Activated CD4-positive, alpha-beta T cell treated with anti-CD3 and anti-CD28 coated beads for 36 hours (primary cell): ENCODE measurements around the gene DNAH9. TPM values are rescaled to one million over a fixed set of nuclear protein-coding genes. Genes with fewer than 3 reads are reported as not detected.

Source experiments
- ATAC-seq: fragments of 200-7000 bp; cut with Tn5 transposase; one replicate; pipeline ENCODE4 v1.10.0; 2021; ENCODE audit warnings: mild to moderate bottlenecking, moderate library complexity
- CTCF ChIA-PET: fragments of 350-600 bp; sonication (Branson Sonifier 250); formaldehyde crosslinking; loops from one replicate; lab custom pipeline; 2021; ENCODE audit warnings: antibody characterized with exemption; lab: Charles Lee
- POLR2A ChIA-PET: fragments of 350-600 bp; sonication (Branson Sonifier 250); formaldehyde crosslinking; loops from one replicate; lab custom pipeline; 2021; ENCODE audit warnings: antibody characterized with exemption, inconsistent platforms; lab: Charles Lee
- DNase-seq: peaks from one replicate; pipeline ENCODE4 v3.0.0-alpha.2; 2020
- H3K27ac Mint-ChIP-seq: one replicate; pipeline ENCODE4 v1.8.0; 2021; ENCODE audit warnings: mixed read lengths
- H3K27me3 Mint-ChIP-seq: one replicate; pipeline ENCODE4 v1.8.0; 2021; ENCODE audit warnings: mixed read lengths
- H3K36me3 Mint-ChIP-seq: one replicate; pipeline ENCODE4 v1.8.0; 2021; ENCODE audit warnings: low read depth, mixed read lengths
- H3K4me1 Mint-ChIP-seq: one replicate; pipeline ENCODE4 v1.8.0; 2021; ENCODE audit warnings: mixed read lengths
- H3K4me3 Mint-ChIP-seq: one replicate; pipeline ENCODE4 v1.8.0; 2021; ENCODE audit warnings: mild to moderate bottlenecking, moderate library complexity, mixed read lengths
- H3K9me3 Mint-ChIP-seq: one replicate; pipeline ENCODE4 v1.8.0; 2021; ENCODE audit warnings: low read depth, mixed read lengths
- intact Hi-C, 2 experiments: fragments of 100-400 bp; cut with DNase I in 1 of 2; cut with micrococcal nuclease in 1 of 2; formaldehyde crosslinking; loops; one replicate each; pipeline versions ENCODE4 v1.14.2 to v1.15.1; 2022 to 2024; cut with DNase I, micrococcal nuclease
- total RNA-seq, 2 experiments: library from RNA; stranded (reverse); gene quantifications; one replicate each; pipeline ENCODE4 v1.2.3, GENCODE V29; 2021

Gene DNAH9
- total RNA-seq, 2 experiments from 2014 or later, result not detected

DNA sequence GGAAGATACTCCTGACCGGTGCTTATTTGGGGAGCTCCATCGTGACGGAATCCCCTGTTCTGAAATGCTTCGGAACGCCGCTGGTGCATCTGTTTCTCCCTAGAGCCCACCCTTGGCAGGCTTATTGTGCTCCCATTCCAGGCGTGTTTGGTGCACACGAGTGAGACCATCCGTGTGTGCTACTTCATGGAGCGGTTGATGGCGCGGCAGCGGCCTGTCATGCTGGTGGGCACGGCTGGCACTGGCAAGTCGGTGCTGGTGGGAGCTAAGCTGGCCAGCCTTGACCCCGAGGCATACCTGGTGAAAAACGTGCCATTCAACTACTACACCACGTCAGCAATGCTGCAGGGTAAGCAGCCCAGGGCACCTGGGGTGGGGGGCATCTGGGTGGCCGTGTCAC lies 170.7 kb downstream of the DNAH9 start:
- Mint-ChIP-seq H3K27me3 (no peaks in the 10 kb centered on the region), H3K9me3 (peaks cover 5% of the 10 kb centered on the region), H3K4me3 (no peak overlapping the region), H3K4me1 (no peaks in the 10 kb centered on the region), H3K36me3 (no peaks in the 10 kb centered on the region), H3K27ac (no peak overlapping the region)
- DNase-seq (no peak), ATAC-seq (no peak)
- intact Hi-C loops, result loop anchor here in 1 of 2 experiments (10.0 kb wide), 1 partner anchor 56 kb away; no protein-coding TSS in a partner anchor
- CTCF ChIA-PET, result no interaction called here
- POLR2A ChIA-PET, result no interaction called here

GRCh38 chr17:11772031-11772430 lies 173.8 kb downstream of the DNAH9 start:
- ChIA-PET POLR2A (no interaction called here), CTCF (no interaction called here)
- DNase-seq (no peak), ATAC-seq (no peak)
- Mint-ChIP-seq H3K36me3 (no peaks in the 10 kb centered on the region), H3K27me3 (no peaks in the 10 kb centered on the region), H3K4me1 (no peaks in the 10 kb centered on the region), H3K9me3 (peaks cover 5% of the 10 kb centered on the region), H3K27ac (no peak overlapping the region), H3K4me3 (no peak overlapping the region)
- intact Hi-C loops, result no loop called here

DNA sequence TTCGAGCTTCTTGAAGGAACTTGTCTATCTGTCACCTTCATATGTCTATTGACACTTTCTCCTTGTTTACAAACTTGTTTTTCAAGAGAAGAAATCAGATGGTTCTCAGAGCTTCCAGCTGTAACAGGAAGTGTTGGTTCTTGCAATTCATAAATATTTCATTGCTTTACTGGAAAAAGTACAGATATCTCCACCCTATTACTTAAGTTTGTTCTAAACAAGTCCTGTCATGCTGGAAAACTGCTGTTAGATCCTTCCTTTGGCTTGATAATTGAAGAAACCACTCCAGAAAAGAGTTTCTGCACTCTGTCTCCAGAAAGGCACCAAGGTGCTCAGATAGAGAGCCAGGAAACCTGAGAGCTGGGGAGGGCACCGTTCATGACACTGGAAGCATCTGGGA lies 181.6 kb downstream of the DNAH9 start:
- no peak for ATAC-seq
- POLR2A ChIA-PET, result no interaction called here

GRCh38 chr17:11780621-11781020 lies 182.4 kb downstream of the DNAH9 start:
- no peak overlapping the region for H3K4me3 Mint-ChIP-seq
- peaks cover 20% of the 10 kb centered on the region for H3K9me3 Mint-ChIP-seq
- ChIA-PET POLR2A (no interaction called here), CTCF (interaction anchor here (0.5 kb wide), 1 partner anchor 32 kb away, joined by 3 read pairs; no protein-coding TSS in a partner anchor)
- DNase-seq (no peak), ATAC-seq (no peak)
- H3K27me3 Mint-ChIP-seq, result no peaks in the 10 kb centered on the region
- no peaks in the 10 kb centered on the region for H3K4me1 Mint-ChIP-seq
- H3K27ac Mint-ChIP-seq, result no peak overlapping the region
- H3K36me3 Mint-ChIP-seq, result no peaks in the 10 kb centered on the region
- intact Hi-C loops, result no loop called here

More for the DNA sequence above, 181.6 kb downstream of the DNAH9 start:
- Mint-ChIP-seq H3K27ac (no peak overlapping the region), H3K4me1 (no peaks in the 10 kb centered on the region), H3K4me3 (no peak overlapping the region), H3K27me3 (no peaks in the 10 kb centered on the region), H3K36me3 (no peaks in the 10 kb centered on the region), H3K9me3 (peaks cover 20% of the 10 kb centered on the region)
- intact Hi-C loops, result no loop called here
- DNase-seq, result no peak
- CTCF ChIA-PET, result no interaction called here

GRCh38 chr17:11786711-11787438 lies 188.6 kb downstream of the DNAH9 start:
- no peak for DNase-seq
- POLR2A ChIA-PET, result no interaction called here
- H3K27ac Mint-ChIP-seq, result no peak overlapping the region

GRCh38 chr17:11795906-11796305 lies 197.6 kb downstream of the DNAH9 start:
- peaks cover 6% of the 10 kb centered on the region for H3K9me3 Mint-ChIP-seq
- no peak for DNase-seq
- ChIA-PET CTCF (no interaction called here), POLR2A (no interaction called here)
- no peak overlapping the region for H3K4me3 Mint-ChIP-seq
- H3K27me3 Mint-ChIP-seq, result no peaks in the 10 kb centered on the region
- H3K36me3 Mint-ChIP-seq, result no peaks in the 10 kb centered on the region
- H3K27ac Mint-ChIP-seq, result no peak overlapping the region
- no peaks in the 10 kb centered on the region for H3K4me1 Mint-ChIP-seq
- no peak for ATAC-seq
- intact Hi-C loops, result no loop called here

More at GRCh38 chr17:11786711-11787438, 188.6 kb downstream of the DNAH9 start:
- H3K27me3 Mint-ChIP-seq, result no peaks in the 10 kb centered on the region
- no peak overlapping the region for H3K4me3 Mint-ChIP-seq
- CTCF ChIA-PET, result no interaction called here
- no peaks in the 10 kb centered on the region for H3K4me1 Mint-ChIP-seq
- no peak for ATAC-seq
- H3K36me3 Mint-ChIP-seq, result no peaks in the 10 kb centered on the region
- H3K9me3 Mint-ChIP-seq, result peaks cover 17% of the 10 kb centered on the region
- intact Hi-C loops, result no loop called here

- intact Hi-C loops, result no loop called here
- ChIA-PET CTCF (no interaction called here), POLR2A (interaction anchor here (0.6 kb wide), 1 partner anchor 135 kb away, joined by 3 read pairs; no protein-coding TSS in a partner anchor)
- no peaks in the 10 kb centered on the region for H3K27me3 Mint-ChIP-seq
- H3K4me1 Mint-ChIP-seq, result no peaks in the 10 kb centered on the region
- H3K9me3 Mint-ChIP-seq, result peaks cover 6% of the 10 kb centered on the region
- no peak for ATAC-seq
- no peaks in the 10 kb centered on the region for H3K36me3 Mint-ChIP-seq
- no peak for DNase-seq
- H3K27ac Mint-ChIP-seq, result no peak overlapping the region
- H3K4me3 Mint-ChIP-seq, result no peak overlapping the region
Observed at GRCh38 chr17:11797803-11798202, 199.5 kb downstream of the DNAH9 start.

- Mint-ChIP-seq H3K36me3 (no peaks in the 10 kb centered on the region), H3K4me1 (no peaks in the 10 kb centered on the region), H3K4me3 (no peak overlapping the region), H3K9me3 (no peaks in the 10 kb centered on the region), H3K27me3 (no peaks in the 10 kb centered on the region), H3K27ac (no peak overlapping the region)
- POLR2A ChIA-PET, result no interaction called here
- no peak for DNase-seq
- CTCF ChIA-PET, result interaction anchor here (0.6 to 1.0 kb wide), 2 partner anchors 10 to 132 kb away, joined by 3 read pairs; no protein-coding TSS in a partner anchor
- intact Hi-C loops, result loop anchor here in 1 of 2 experiments (10.0 kb wide), 1 partner anchor 49 kb away; no protein-coding TSS in a partner anchor
- no peak for ATAC-seq
Observed at GRCh38 chr17:11803231-11803969, 205.1 kb downstream of the DNAH9 start.

DNA sequence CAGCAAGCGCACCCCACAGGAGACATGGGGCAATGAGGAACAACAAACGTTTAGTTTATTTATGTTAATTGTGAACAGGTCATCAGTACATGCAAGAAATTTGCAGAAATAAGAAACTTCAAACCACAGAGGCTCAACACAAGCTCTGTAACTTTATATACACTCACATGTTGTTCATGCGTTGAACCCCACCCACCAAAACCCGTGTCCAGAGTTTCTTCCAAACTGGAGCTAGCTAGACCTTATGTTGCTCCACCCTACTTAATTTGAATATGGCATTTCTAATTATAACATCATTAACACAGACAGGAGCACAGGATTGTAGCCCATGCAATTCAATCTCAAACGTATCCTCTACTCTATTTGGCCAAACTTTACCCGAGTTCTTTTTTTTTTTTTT lies 206.9 kb downstream of the DNAH9 start:
- no peak for DNase-seq
- Mint-ChIP-seq H3K9me3 (no peaks in the 10 kb centered on the region), H3K36me3 (no peaks in the 10 kb centered on the region), H3K4me3 (no peak overlapping the region), H3K27ac (no peak overlapping the region), H3K27me3 (no peaks in the 10 kb centered on the region), H3K4me1 (no peaks in the 10 kb centered on the region)
- POLR2A ChIA-PET, result no interaction called here
- intact Hi-C loops, result loop anchor here in 1 of 2 experiments (10.0 kb wide), 1 partner anchor 50 kb away; no protein-coding TSS in a partner anchor
- no peak for ATAC-seq
- CTCF ChIA-PET, result interaction anchor here (0.5 kb wide), 1 partner anchor 634 kb away, joined by 3 read pairs; no protein-coding TSS in a partner anchor

DNA sequence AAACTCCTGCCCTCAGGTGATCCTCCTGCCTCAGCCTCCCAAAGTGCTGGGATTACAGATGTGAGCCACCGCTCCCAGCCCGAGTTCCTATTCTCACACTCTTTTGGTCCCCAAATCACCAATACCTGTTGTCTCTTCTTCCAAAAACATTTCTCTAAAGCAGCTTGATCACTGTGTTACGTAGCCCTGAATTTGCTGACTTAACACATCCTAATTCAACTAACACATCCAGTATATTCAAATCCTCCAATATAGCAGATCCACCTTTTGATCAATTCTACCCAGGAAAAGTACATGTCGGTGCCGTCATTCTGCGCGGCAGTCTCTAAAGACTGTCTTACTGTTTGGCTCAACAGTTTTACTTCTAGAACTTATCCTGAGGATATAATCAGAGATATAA lies 207.7 kb downstream of the DNAH9 start:
- Mint-ChIP-seq H3K4me3 (no peak overlapping the region), H3K36me3 (no peaks in the 10 kb centered on the region), H3K27ac (no peak overlapping the region), H3K27me3 (no peaks in the 10 kb centered on the region), H3K9me3 (no peaks in the 10 kb centered on the region), H3K4me1 (no peaks in the 10 kb centered on the region)
- ChIA-PET CTCF (no interaction called here), POLR2A (no interaction called here)
- ATAC-seq (no peak), DNase-seq (no peak)
- intact Hi-C loops, result loop anchor here in 1 of 2 experiments (10.0 kb wide), 1 partner anchor 51 kb away; no protein-coding TSS in a partner anchor

DNA sequence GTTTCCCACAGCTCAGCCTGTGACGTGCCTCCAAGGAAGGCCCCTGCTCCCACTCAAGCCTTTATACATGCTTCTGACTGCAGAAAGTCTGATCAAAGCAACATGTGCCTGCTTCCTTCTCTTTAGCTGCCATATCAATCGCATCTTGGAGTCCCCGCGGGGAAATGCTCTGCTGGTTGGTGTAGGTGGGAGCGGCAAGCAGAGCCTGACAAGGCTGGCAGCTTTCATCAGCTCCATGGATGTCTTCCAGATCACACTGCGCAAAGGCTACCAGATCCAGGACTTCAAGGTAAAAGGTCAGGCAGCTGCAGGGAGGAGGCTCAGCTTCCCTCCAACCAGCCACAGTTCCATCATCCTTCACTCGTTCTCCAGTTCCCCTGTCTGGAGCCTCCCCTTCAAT lies 209.3 kb downstream of the DNAH9 start:
- Mint-ChIP-seq H3K27ac (no peak overlapping the region), H3K36me3 (no peaks in the 10 kb centered on the region), H3K4me1 (no peaks in the 10 kb centered on the region), H3K27me3 (no peaks in the 10 kb centered on the region), H3K4me3 (no peak overlapping the region), H3K9me3 (no peaks in the 10 kb centered on the region)
- CTCF ChIA-PET, result no interaction called here
- ATAC-seq (no peak), DNase-seq (no peak)
- intact Hi-C loops, result loop anchor here in 1 of 2 experiments (10.0 kb wide), 1 partner anchor 53 kb away; no protein-coding TSS in a partner anchor
- POLR2A ChIA-PET, result no interaction called here
